H1 (cell line): ENCODE data around the gene NLGN4Y. TPM values are rescaled to one million over a fixed set of nuclear protein-coding genes. Genes with fewer than 3 reads are reported as not detected.

Experiments used
- CTCF ChIA-PET: fragments of 300-600 bp; sonication (Branson Sonifier 250); formaldehyde crosslinking; loops from one replicate; lab custom pipeline; 2021; ENCODE audit not compliant: partially characterized antibody; lab: Charles Lee
- POLR2A ChIA-PET: fragments of 300-600 bp; sonication (Branson Sonifier 250); formaldehyde crosslinking; loops from one replicate; lab custom pipeline; 2021; ENCODE audit warnings: inconsistent platforms; ENCODE audit not compliant: partially characterized antibody; lab: Charles Lee
- DNase-seq, 2 experiments: peaks; one replicate each; pipeline versions ENCODE4 v3.0.0 to v3.0.0-alpha.2; 2010 to 2022; ENCODE audit warnings: low spot score in 2 of 2, low read depth in 1 of 2, mixed read lengths in 1 of 2
- FAIRE-seq: peaks from 2 replicates; lab custom pipeline; 2011; peaks lifted over from hg19 to GRCh38; lab: Jason Lieb, UNC
- H2AFZ ChIP-seq: 2 replicates; pipeline ENCODE4 v1.8.1; 2012; ENCODE audit warnings: low read length, inconsistent platforms
- H2AK5ac ChIP-seq: 2 replicates; pipeline ENCODE4 v1.6.1; 2013; ENCODE audit warnings: low read depth, low read length
- H2BK120ac ChIP-seq: replicated peaks from 2 replicates; pipeline ENCODE3; 2013; ENCODE audit warnings: low read depth, low read length, inconsistent platforms
- H2BK12ac ChIP-seq: 2 replicates; pipeline ENCODE4 v1.6.1; 2013; ENCODE audit warnings: low read depth, low read length
- H2BK15ac ChIP-seq: 2 replicates; pipeline ENCODE4 v1.6.1; 2013; ENCODE audit warnings: low read length
- H2BK20ac ChIP-seq: 2 replicates; pipeline ENCODE4 v1.6.1; 2013; ENCODE audit warnings: low read length
- H2BK5ac ChIP-seq: 2 replicates; pipeline ENCODE4 v1.6.1; 2013; ENCODE audit warnings: low read depth, low read length
- H3K14ac ChIP-seq: 2 replicates; pipeline ENCODE4 v1.6.1; 2013; ENCODE audit warnings: inconsistent platforms; ENCODE audit not compliant: insufficient read length
- H3K18ac ChIP-seq: 2 replicates; pipeline ENCODE4 v1.6.1; 2013; ENCODE audit warnings: low read length; ENCODE audit errors: extremely low read depth
- H3K23ac ChIP-seq: 2 replicates; pipeline ENCODE4 v1.6.1; 2013; ENCODE audit warnings: inconsistent platforms; ENCODE audit not compliant: insufficient read length
- H3K23me2 ChIP-seq: 2 replicates; pipeline ENCODE4 v1.6.1; 2013; ENCODE audit warnings: low read depth, low read length
- H3K27ac ChIP-seq: 2 replicates; pipeline ENCODE4 v1.6.1; 2011; ENCODE audit warnings: low read depth, low read length, inconsistent platforms
- H3K27me3 ChIP-seq, 4 experiments: replicated peaks in 1 of 4; 1 replicate in 1 of 4; 2 replicates in 3 of 4; pipeline versions ENCODE4 v1.6.1 to v1.8.1; 2011 to 2013; ENCODE audit warnings: low read length in 3 of 4, mild to moderate bottlenecking in 3 of 4, inconsistent platforms in 2 of 4, mixed read lengths in 2 of 4, moderate library complexity in 1 of 4; ENCODE audit not compliant: control insufficient read depth in 3 of 4, insufficient read depth in 3 of 4; ENCODE audit errors: extremely low read depth in 1 of 4
- H3K36me3 ChIP-seq, 4 experiments: 2 replicates each; pipeline versions ENCODE4 v1.6.1 to v1.8.1; 2011 to 2013; ENCODE audit warnings: mild to moderate bottlenecking in 4 of 4, low read length in 3 of 4, moderate library complexity in 2 of 4, control low read depth in 1 of 4, inconsistent platforms in 1 of 4; ENCODE audit not compliant: insufficient read depth in 4 of 4, control insufficient read depth in 2 of 4
- H3K4ac ChIP-seq: replicated peaks from 2 replicates; pipeline ENCODE3; 2013; ENCODE audit warnings: low read length, low read depth, mixed read lengths, inconsistent platforms; ENCODE audit not compliant: insufficient read length
- H3K4me1 ChIP-seq, 4 experiments: replicated peaks in 1 of 4; 1 replicate in 1 of 4; 2 replicates in 3 of 4; pipeline versions ENCODE4 v1.6.1 to v1.8.1; 2011 to 2013; ENCODE audit warnings: low read length in 3 of 4, inconsistent platforms in 2 of 4, mixed read lengths in 1 of 4; ENCODE audit not compliant: insufficient read depth in 4 of 4, control insufficient read depth in 3 of 4
- H3K4me2 ChIP-seq, 2 experiments: 2 replicates each; pipeline versions ENCODE4 v1.6.1 to v1.8.1; 2011 to 2013; ENCODE audit warnings: low read depth in 2 of 2, low read length in 2 of 2, control low read depth in 1 of 2, inconsistent platforms in 1 of 2, mild to moderate bottlenecking in 1 of 2; ENCODE audit not compliant: insufficient read depth in 1 of 2
- H3K4me3 ChIP-seq, 4 experiments: fragments of 200-600, 300-600 bp in 1 of 4; sonication (generic), shearing (Covaris generic), sonication (Bioruptor Twin) in 1 of 4; 2 replicates each; pipeline versions ENCODE4 v1.5.1 to v1.8.1; 2011 to 2016; ENCODE audit warnings: low read length in 4 of 4, low read depth in 3 of 4, control low read depth in 2 of 4, inconsistent platforms in 2 of 4, mild to moderate bottlenecking in 2 of 4, mixed read lengths in 1 of 4, moderate library complexity in 1 of 4; ENCODE audit not compliant: insufficient read depth in 2 of 4; ENCODE audit errors: extremely low read depth in 1 of 4
- H3K56ac ChIP-seq: replicated peaks from 2 replicates; pipeline ENCODE3; 2013; ENCODE audit warnings: low read depth, mild to moderate bottlenecking, mixed read lengths, low read length, inconsistent platforms; ENCODE audit not compliant: insufficient read length
- H3K79me1 ChIP-seq: 2 replicates; pipeline ENCODE4 v1.6.1; 2013; ENCODE audit warnings: low read depth, low read length, control low read depth
- H3K79me2 ChIP-seq, 2 experiments: 2 replicates each; pipeline versions ENCODE4 v1.6.1 to v1.8.1; 2012 to 2013; ENCODE audit warnings: low read length in 2 of 2, mild to moderate bottlenecking in 2 of 2, inconsistent platforms in 1 of 2; ENCODE audit not compliant: insufficient read depth in 2 of 2, control insufficient read depth in 1 of 2
- H3K9ac ChIP-seq, 4 experiments: replicated peaks in 1 of 4; 1 replicate in 1 of 4; 2 replicates in 3 of 4; pipeline versions ENCODE4 v1.6.1 to v1.8.1; 2011 to 2013; ENCODE audit warnings: low read depth in 3 of 4, low read length in 3 of 4, control low read depth in 2 of 4, mild to moderate bottlenecking in 2 of 4, moderate library complexity in 2 of 4, inconsistent platforms in 1 of 4; ENCODE audit errors: extremely low read depth in 1 of 4
- H3K9me3 ChIP-seq, 2 experiments: 2 replicates each; pipeline versions ENCODE4 v1.6.1 to v1.8.1; 2012 to 2013; ENCODE audit warnings: mild to moderate bottlenecking in 2 of 2, moderate library complexity in 2 of 2, control low read depth in 1 of 2, inconsistent platforms in 1 of 2, low read depth in 1 of 2, low read length in 1 of 2, mixed read lengths in 1 of 2; ENCODE audit not compliant: insufficient read depth in 2 of 2
- H4K20me1 ChIP-seq, 2 experiments: replicated peaks in 1 of 2; 2 replicates each; pipeline versions ENCODE3 to v1.8.1; 2011 to 2013; ENCODE audit warnings: inconsistent platforms in 2 of 2, low read length in 2 of 2, mild to moderate bottlenecking in 1 of 2; ENCODE audit not compliant: insufficient read depth in 2 of 2, control insufficient read depth in 1 of 2
- H4K5ac ChIP-seq: 2 replicates; pipeline ENCODE4 v1.6.1; 2013; ENCODE audit warnings: low read length, low read depth, mixed read lengths, inconsistent platforms; ENCODE audit not compliant: insufficient read length
- H4K8ac ChIP-seq: 2 replicates; pipeline ENCODE4 v1.8.0; 2013; ENCODE audit warnings: mild to moderate bottlenecking, moderate library complexity, low read length, inconsistent platforms; ENCODE audit not compliant: insufficient read depth; ENCODE audit errors: extremely low read depth
- H4K91ac ChIP-seq: replicated peaks from 2 replicates; pipeline ENCODE3; 2013; ENCODE audit warnings: low read length, mixed read lengths, inconsistent platforms; ENCODE audit not compliant: insufficient read length
- KDM4A ChIP-seq: IDR thresholded peaks from one replicate; pipeline ENCODE4 v1.7.1; 2012; ENCODE audit warnings: low read depth, mild to moderate bottlenecking, moderate library complexity, low read length, inconsistent platforms; ENCODE audit not compliant: severe bottlenecking
- SP1 ChIP-seq: IDR thresholded peaks from 2 replicates; pipeline ENCODE4 v1.6.1; 2011; ENCODE audit warnings: low read depth, low read length
- SP2 ChIP-seq: IDR thresholded peaks from 2 replicates; pipeline ENCODE4 v1.6.1; 2012; ENCODE audit warnings: mild to moderate bottlenecking, low read length, inconsistent platforms
- polyA plus RNA-seq, 7 experiments: library from polyadenylated mRNA; depleted of rRNA in 3 of 7; stranded (reverse) in 5 of 7; unstranded in 2 of 7; fragments of >200 nt in 5 of 7; fragments of 200-250 nt in 2 of 7; gene quantifications; 1 replicate in 5 of 7; 2 replicates in 1 of 7; 4 replicates in 1 of 7; pipeline versions ENCODE4 v1.2.1 to v1.2.3, GENCODE V29; 2011 to 2013; ENCODE audit warnings: missing spikeins in 2 of 7, mixed read lengths in 2 of 7
- total RNA-seq: library from RNA; stranded (reverse); fragmentation: NEBNext Ultra II Directional; extraction: Animal tissue kit (Norgen Biotek cat#: 25700); gene quantifications from 2 replicates; pipeline ENCODE4 v1.2.1, GENCODE V29; 2021

Gene NLGN4Y
- total and polyA plus RNA-seq, 2 of the 8 experiments (the other 6 are each of a cell fraction or from before 2014, with no cell fraction given): 35.7 to 51.3 TPM

DNA sequence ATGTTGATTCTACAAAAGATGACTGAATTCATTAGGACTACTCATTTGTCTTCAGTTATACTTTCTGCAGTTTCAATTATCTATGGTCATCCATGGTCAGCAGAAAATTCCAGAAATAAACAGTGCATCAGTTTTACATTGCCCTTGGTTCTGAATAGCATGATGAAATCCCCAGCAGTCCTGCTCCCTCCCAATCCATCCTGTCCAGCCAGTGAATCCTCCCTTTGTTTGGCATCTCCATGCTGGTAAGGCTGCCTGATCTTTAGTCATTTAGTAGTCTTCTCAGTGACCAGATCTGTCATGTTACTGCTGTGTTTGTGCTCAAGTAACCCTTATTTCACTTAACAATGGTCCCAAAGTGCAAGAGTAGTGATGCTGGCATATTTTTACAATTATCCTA lies 239.3 kb downstream of the NLGN4Y start:
- Histone ChIP-seq H3K14ac (no peak overlapping the region), H3K79me2 (no peaks in the 10 kb centered on the region), H3K23ac (no peak overlapping the region), H3K18ac (no peak overlapping the region), H3K23me2 (no peaks in the 10 kb centered on the region), H4K8ac (no peak overlapping the region), H3K9ac (no peak overlapping the region), H4K91ac (no peak overlapping the region), H2BK15ac (no peak overlapping the region), H2BK20ac (no peak overlapping the region), H2BK5ac (no peak overlapping the region), H3K56ac (no peak overlapping the region), H3K4me1 (no peaks in the 10 kb centered on the region), H3K36me3 (no peaks in the 10 kb centered on the region; a peak in 1 of 8 replicates), H3K4me2 (no peak overlapping the region), H3K4ac (no peak overlapping the region), H2AFZ (no peak overlapping the region), H3K27ac (no peak overlapping the region), H2BK120ac (no peak overlapping the region), H4K5ac (no peak overlapping the region), H2AK5ac (no peak overlapping the region), H2BK12ac (no peak overlapping the region), H3K9me3 (0 out of 4 replicates have a peak, but pooled peaks cover 0 to 7% of the 10 kb centered on the region in 2 experiments), H3K4me3 (no peak overlapping the region), H3K79me1 (no peaks in the 10 kb centered on the region), H3K27me3 (no peaks in the 10 kb centered on the region), H4K20me1 (no peaks in the 10 kb centered on the region)
- POLR2A ChIA-PET: no interaction called here
- CTCF ChIA-PET: no interaction called here
- DNase-seq: no peak
- no peak for FAIRE-seq
- TF ChIP-seq KDM4A (no peak), SP1 (no peak), SP2 (no peak)
